Glomerular visceral epithelial cell (primary cell): ENCODE measurements around the gene TIE1.
A peak's percentile ranks its signal among the peaks of the same experiment; 100 is the strongest.

Source experiments
- DNase-seq: peaks from one replicate; pipeline ENCODE4 v3.0.0-alpha.2; 2016; ENCODE audit errors: extremely low spot score

The TIE1 gene

GRCh38 chr1:43274125-43274803, 26.5 kb upstream of the TIE1 start:
- DNase-seq = peak; percentile 11

- DNase-seq = no peak
These were observed 26.0 kb upstream of the TIE1 start for GRCh38 chr1:43274804-43275180.

DNA sequence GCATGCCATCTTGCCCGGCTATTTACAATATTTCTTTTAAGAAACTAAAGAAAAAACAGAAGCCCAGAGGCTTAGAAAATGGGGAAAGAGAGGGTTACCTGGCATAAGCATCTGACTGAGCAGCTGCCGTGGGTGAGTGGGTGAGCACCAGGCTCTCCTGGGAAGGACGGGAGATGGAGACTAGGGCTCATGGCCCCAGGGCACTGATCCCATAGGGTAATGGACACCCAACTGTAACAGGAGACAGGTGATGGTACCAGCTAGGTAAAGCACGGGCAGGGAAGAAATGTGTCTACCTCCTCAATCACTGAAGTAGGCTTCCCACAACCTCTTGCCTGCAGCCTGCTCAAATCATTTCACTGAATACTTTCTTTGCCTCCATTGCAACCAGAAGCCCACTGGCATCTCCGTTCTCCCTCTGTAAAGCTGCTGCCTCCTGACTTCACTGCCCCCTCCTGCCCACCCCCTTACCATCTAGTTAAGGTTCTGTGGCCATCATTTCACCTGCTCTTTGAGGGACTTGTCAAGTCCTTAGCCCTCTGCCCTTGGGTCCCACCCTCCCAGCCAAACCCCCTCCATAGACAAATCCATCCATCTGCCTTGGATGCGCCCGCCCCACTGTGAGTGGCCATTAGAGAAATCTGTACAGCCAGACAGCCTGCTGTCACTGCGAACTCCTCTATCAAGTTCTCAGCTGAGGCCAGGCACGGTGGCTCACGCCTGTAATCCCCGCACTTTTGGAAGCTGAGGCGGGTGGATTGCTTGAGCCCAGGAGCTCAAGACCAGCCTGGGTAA, 24.8 kb upstream of the TIE1 start:
- no peak for DNase-seq

- DNase-seq = no peak
These were observed 24.1 kb upstream of the TIE1 start for GRCh38 chr1:43276673-43277072.

- DNase-seq = no peak
These were observed 23.5 kb upstream of the TIE1 start for GRCh38 chr1:43277116-43277876.

DNA sequence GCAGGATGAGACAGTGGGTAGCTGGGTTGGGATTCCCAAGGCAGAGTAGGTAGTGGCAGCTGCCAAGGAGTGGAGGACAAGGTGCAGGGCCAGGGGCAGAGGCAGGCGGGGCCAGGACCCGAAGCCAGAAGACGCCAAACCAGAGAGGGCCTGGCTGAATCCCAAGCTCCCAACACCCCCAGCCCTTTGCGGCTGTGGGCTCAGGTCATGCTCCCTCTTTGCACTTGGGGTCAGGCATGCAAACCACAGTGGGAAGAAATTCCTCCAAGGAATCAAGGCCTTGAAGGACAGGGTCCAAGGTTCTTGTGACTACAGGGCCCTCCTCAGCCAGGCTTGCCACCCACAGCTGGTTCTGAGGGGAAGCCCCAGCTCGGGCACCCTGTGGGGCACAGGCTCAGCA, 21.6 kb upstream of the TIE1 start:
- no peak for DNase-seq

GRCh38 chr1:43279666-43280065, 21.1 kb upstream of the TIE1 start:
- DNase-seq = no peak

- DNase-seq = no peak
These were observed 20.1 kb upstream of the TIE1 start for GRCh38 chr1:43280692-43281091.

DNA sequence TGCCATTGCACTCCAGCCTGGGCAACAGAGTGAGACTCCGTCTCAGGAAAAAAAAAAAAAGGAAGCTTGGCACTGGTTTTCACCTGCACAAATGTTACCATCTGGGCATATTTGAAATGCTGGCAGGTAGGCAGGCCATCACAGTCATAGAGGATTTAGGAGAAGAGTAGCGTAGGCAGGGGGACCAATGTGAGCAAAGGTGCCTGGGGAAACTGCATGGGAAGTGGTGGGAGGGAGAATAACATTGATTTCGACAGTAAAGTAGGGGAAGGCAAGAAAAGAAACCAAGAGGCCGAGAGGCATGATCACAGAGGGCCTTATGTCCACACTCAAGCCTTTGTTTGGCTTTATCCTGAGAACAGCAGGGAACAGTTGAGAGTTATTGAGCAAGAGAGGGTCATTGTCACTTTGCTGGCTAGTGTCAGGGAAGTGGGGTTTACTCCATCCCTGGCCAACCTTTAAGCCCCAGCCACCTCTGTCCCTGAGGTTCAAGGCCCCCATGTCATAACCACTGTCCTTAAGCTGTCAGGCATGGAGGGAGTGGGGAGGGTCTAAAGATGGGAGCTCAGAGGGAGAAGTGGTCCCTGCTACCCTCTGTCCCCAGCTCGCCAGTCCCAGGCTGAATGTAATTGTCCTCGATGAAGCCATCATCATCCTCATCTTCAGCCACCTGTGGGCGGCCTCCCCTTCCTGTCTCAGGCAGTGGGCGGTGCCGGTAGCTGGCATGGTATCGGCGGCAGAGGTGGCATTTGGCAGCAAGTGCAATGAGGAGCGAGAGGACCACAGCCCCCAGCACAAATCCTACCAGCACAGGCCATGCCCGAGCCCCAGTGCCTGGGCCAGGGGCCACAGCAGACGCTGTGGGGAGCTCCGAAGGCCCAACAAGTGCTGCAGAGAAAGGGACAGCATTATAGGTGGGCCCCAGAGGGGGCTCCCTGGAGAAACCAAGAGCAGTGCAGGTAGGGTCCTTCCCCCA, 18.3 kb upstream of the TIE1 start:
- no peak for DNase-seq

- no peak for DNase-seq
These were observed 16.7 kb upstream of the TIE1 start for GRCh38 chr1:43284065-43284464.

DNA sequence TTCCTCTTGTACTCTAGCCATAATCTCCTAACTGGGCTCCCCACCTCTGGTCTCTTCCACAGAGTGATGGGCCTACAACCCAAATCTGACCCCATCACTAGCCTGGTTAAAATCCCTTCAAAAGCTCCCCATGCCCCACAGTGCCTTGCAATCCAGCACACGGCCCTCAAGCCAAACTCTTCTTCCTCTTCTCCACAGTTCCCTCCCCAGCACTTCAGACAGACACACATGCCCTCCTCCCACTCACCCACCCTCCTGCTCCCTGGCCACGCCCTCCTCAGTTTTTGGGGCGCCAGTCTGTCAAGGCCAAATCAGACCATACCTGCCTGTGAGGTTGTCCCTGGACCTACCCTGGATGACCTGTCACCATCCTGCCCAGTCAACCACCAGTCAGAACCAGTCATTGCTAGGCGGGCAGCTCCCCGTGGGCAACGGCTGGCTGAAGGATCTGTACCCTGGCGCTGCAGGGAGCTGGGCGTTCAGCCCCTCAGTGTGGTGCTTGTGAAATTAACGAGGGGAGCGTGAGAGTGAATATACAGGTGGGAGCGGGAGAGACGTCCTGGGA, 16.2 kb upstream of the TIE1 start:
- no peak for DNase-seq

DNA sequence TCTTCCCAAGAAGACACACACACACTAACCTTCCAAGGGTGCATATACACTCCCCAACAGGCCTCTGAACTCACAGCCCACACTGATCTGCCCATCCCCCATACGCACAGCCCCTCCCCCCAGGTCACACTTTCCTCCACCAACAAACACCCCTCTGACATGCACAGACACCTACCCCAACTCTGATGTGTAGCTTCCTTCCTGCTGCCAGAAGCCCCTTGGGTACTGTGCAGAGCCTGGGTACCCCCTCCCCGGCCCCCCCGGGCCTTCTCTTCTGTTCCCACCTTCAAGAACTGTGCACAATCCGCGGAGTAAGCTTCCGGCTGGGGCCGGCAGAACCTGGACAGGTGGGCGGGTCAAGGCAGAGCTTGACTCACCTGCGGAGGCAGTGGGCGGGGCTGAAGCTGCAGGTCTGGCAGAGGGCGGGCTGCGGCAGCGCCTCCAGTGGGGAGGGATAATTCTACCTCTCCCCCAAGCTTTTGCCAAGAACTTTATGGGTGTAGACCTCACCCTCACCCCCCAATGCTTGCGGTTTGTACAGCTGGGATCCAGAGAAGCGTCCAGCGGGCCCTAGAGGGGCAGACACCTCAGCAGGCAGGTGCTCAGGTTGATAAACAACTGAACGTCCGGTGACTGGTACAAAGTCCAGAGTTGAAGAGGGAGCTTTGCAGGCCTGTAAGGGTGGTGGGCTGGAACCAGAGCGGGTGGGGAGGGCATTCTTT, 15.4 kb upstream of the TIE1 start, which contains the start of gene C1orf210:
TSS of gene C1orf210 (minus strand) at position 313 of the 722 bp plus-strand sequence. CDS start 2,311 bp downstream, outside the sequence.
- DNase-seq = peak; percentile 11

DNA sequence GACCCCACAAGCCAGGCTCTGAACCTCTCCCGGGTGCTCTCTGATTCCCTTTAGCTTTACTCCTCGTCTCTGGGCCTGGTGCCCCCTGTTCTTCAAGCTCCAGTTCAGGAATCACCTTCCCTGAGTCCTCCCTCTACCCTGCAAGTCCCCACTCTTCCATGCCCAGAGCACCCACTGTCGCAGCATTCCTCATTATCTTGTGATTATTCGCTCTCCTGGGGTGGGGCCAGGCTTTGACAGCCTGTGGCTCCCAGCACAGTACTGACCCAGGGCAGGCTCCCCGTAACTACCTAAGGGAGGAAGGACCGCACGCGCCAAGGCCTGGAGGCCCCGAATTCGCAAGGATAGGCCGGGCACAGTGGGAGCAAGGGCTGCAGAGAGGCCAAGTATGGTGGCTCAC, 14.7 kb upstream of the TIE1 start:
- DNase-seq = no peak

GRCh38 chr1:43286533-43286932, 14.2 kb upstream of the TIE1 start:
- no peak for DNase-seq

DNA sequence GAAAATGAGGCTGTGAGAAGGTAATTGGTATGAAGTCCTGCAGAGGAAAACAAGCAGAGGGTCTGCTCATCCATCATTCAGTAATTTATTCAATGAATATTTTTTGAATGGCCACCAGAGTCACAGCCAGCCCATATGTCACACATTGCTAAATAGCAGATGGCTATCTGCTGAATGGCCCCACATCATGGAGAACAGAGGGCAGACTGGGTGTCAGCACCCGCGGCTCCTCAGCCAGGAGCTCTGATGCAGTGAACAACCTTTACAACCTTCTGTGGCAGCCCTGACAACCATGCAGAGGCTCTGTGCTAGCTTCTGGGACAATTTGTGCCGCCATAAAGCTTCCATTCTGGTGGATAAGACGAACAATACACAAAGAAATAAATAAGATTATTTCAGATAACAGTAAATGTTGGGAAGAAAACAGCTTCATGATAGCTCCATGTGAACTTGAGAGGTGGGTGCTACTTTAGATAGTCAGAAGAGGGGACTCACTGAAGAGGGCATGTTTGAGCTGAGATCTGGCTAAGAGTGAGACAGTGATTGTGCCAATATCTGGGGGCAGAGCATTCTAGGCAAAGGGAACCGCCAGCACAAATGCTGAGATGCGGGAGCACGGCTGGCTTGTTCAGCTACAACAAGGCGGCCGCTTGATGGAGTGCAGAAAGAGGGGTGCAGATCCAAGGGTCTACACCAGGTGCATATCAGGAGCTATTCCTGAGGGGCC, 12.6 kb upstream of the TIE1 start:
- DNase-seq = no peak

DNA sequence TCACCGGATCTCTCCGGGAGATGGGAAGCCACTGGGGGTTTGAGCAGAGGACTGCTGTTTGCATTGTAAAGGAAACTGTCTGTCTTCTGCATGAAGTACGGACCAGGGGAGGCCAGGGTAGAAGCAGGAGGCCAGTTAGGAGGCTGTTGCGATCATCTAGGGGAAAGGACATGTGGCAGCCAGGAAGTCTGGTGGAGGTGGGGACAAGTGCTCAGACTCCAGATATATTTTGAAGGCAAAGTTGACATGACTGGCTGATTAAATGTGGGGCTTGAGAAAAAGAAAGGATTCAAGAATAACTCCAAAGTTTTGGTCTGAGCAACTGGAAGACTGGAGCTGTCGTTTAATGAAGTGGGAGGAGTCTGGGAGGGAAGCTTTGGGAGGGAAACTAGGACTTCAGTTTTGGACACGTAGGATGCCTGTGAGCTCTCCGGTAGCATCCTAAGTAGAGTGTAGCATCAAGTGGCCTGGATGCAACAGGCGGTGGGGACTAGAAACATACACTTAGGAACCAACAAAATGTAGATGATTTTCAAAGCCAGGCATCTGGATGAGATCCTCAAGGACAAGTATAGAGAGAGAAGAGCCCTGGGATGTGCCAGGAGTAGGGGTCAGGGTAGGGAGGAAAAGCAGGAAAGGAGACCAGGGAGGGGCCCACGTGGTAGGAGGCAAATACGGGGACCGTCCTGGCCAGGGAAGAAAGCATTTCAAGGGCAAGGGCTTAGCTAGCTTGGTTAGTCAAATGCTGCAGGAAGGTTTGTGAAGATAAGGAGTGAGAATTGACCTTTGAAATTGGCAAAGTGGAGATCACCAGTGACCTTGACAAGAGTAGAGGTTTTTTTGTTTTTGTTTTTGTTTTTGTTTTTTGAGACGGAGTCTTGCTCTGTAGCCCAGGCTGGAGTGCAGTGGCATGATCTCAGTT, 11.7 kb upstream of the TIE1 start:
- DNase-seq = no peak

- DNase-seq = no peak
These were observed 8.6 kb upstream of the TIE1 start for GRCh38 chr1:43292216-43292615.

DNA sequence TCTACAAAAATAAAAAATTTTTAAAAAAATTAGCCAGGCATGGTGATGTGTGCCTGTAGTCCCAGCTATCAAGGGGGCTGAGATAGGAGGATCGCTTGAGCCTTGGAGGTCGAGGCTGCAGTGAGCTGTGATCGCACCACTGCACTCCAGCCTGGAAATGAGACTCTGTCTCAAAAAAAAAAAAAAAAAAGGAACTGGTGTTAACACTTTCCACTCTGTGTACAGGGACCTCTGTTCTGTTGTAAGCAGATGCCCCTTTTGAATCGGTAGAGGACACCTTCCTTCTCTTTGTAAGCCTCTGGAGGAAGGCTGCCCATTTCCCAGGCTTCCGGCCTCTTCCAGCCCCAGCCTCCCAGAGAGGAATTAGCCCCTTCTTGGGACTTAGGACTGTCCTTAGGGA, 8.1 kb upstream of the TIE1 start:
- no peak for DNase-seq

DNA sequence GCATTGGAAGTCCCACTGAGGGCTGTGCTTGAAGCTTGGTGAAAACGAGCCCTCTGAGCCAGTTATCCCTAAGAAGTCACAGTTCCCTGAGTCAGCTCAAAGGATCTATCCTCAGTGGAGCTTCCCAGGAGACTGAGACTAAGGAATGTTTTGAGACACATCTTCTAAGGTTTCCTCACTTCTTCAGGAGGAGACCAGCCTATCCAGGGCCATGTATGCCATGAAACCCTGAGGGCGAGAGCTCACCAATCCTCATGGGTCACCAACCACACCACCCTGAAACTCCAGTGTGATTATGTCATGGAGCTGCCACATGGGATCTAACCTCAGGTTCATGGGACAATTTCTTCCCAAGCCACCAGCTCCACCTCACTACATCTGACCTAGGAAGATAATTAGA, 7.6 kb upstream of the TIE1 start:
- DNase-seq = no peak
